ENCODE results near the gene KIRREL3.

The KIRREL3 gene

GRCh38 chr11:126732981-126733380 is 267.6 kb downstream of the KIRREL3 start:
- no peaks in the 10 kb centered on the region for H3K4me1 Mint-ChIP-seq (ENCODE audit: low read depth)
- no peak overlapping the region for H3K27ac Mint-ChIP-seq
- H3K36me3 Mint-ChIP-seq (ENCODE audit: low read depth): no peaks in the 10 kb centered on the region

GRCh38 chr11:126731576-126732142 is 268.9 kb downstream of the KIRREL3 start:
- Mint-ChIP-seq H3K27me3 (peaks cover 16% of the 10 kb centered on the region), H3K36me3 (ENCODE audit: low read depth) (no peaks in the 10 kb centered on the region), H3K9me3 (no peaks in the 10 kb centered on the region), H3K4me1 (ENCODE audit: low read depth) (no peaks in the 10 kb centered on the region), H3K4me3 (no peak overlapping the region), H3K27ac (no peak overlapping the region)
- no peak for DNase-seq

More at GRCh38 chr11:126732981-126733380, 267.6 kb downstream of the KIRREL3 start:
- Mint-ChIP-seq H3K4me3 (no peak overlapping the region), H3K9me3 (no peaks in the 10 kb centered on the region), H3K27me3 (peaks cover 18% of the 10 kb centered on the region)
- no peak for DNase-seq

GRCh38 chr11:126727381-126727780 is 273.2 kb downstream of the KIRREL3 start:
- Mint-ChIP-seq H3K4me1 (ENCODE audit: low read depth) (no peaks in the 10 kb centered on the region), H3K27me3 (peaks cover 13% of the 10 kb centered on the region), H3K36me3 (ENCODE audit: low read depth) (no peaks in the 10 kb centered on the region)

GRCh38 chr11:126725521-126725920 is 275.0 kb downstream of the KIRREL3 start:
- Mint-ChIP-seq H3K36me3 (ENCODE audit: low read depth) (no peaks in the 10 kb centered on the region), H3K4me1 (ENCODE audit: low read depth) (no peaks in the 10 kb centered on the region), H3K27me3 (peaks cover 12% of the 10 kb centered on the region), H3K9me3 (no peaks in the 10 kb centered on the region), H3K4me3 (no peak overlapping the region), H3K27ac (no peak overlapping the region)
- DNase-seq: no peak

More at GRCh38 chr11:126727381-126727780, 273.2 kb downstream of the KIRREL3 start:
- Mint-ChIP-seq H3K27ac (no peak overlapping the region), H3K9me3 (no peaks in the 10 kb centered on the region), H3K4me3 (no peak overlapping the region)
- DNase-seq: no peak

GRCh38 chr11:126725043-126725442 is 275.5 kb downstream of the KIRREL3 start:
- Mint-ChIP-seq H3K36me3 (ENCODE audit: low read depth) (no peaks in the 10 kb centered on the region), H3K9me3 (no peaks in the 10 kb centered on the region), H3K27me3 (peaks cover 9% of the 10 kb centered on the region), H3K4me3 (no peak overlapping the region), H3K27ac (no peak overlapping the region), H3K4me1 (ENCODE audit: low read depth) (no peaks in the 10 kb centered on the region)
- DNase-seq: no peak

- Mint-ChIP-seq H3K27ac (no peak overlapping the region), H3K9me3 (no peaks in the 10 kb centered on the region), H3K36me3 (ENCODE audit: low read depth) (no peaks in the 10 kb centered on the region), H3K4me1 (ENCODE audit: low read depth) (no peaks in the 10 kb centered on the region), H3K4me3 (no peak overlapping the region), H3K27me3 (peaks cover 9% of the 10 kb centered on the region)
- DNase-seq: no peak
Observed at GRCh38 chr11:126723665-126724045, 276.9 kb downstream of the KIRREL3 start.

GRCh38 chr11:126722956-126723664 is 277.5 kb downstream of the KIRREL3 start:
- H3K4me1 Mint-ChIP-seq (ENCODE audit: low read depth): no peaks in the 10 kb centered on the region
- no peak overlapping the region for H3K4me3 Mint-ChIP-seq
- peaks cover 9% of the 10 kb centered on the region for H3K27me3 Mint-ChIP-seq
- no peaks in the 10 kb centered on the region for H3K9me3 Mint-ChIP-seq
- H3K27ac Mint-ChIP-seq: no peak overlapping the region
- DNase-seq: no peak
- no peaks in the 10 kb centered on the region for H3K36me3 Mint-ChIP-seq (ENCODE audit: low read depth)

GRCh38 chr11:126722006-126722736 is 278.4 kb downstream of the KIRREL3 start:
- peaks cover 9% of the 10 kb centered on the region for H3K27me3 Mint-ChIP-seq
- DNase-seq: no peak
- H3K4me1 Mint-ChIP-seq (ENCODE audit: low read depth): no peaks in the 10 kb centered on the region
- no peak overlapping the region for H3K4me3 Mint-ChIP-seq
- no peaks in the 10 kb centered on the region for H3K9me3 Mint-ChIP-seq
- no peak overlapping the region for H3K27ac Mint-ChIP-seq
- H3K36me3 Mint-ChIP-seq (ENCODE audit: low read depth): no peaks in the 10 kb centered on the region

GRCh38 chr11:126720539-126721235 is 279.9 kb downstream of the KIRREL3 start:
- H3K4me1 Mint-ChIP-seq (ENCODE audit: low read depth): no peaks in the 10 kb centered on the region
- no peak overlapping the region for H3K27ac Mint-ChIP-seq
- H3K27me3 Mint-ChIP-seq: peaks cover 9% of the 10 kb centered on the region
- no peaks in the 10 kb centered on the region for H3K9me3 Mint-ChIP-seq
- no peak for DNase-seq
- H3K4me3 Mint-ChIP-seq: no peak overlapping the region
- H3K36me3 Mint-ChIP-seq (ENCODE audit: low read depth): no peaks in the 10 kb centered on the region

GRCh38 chr11:126719740-126720139 is 280.8 kb downstream of the KIRREL3 start:
- Mint-ChIP-seq H3K36me3 (ENCODE audit: low read depth) (no peaks in the 10 kb centered on the region), H3K27me3 (peaks cover 9% of the 10 kb centered on the region), H3K4me1 (ENCODE audit: low read depth) (no peaks in the 10 kb centered on the region), H3K9me3 (no peaks in the 10 kb centered on the region), H3K27ac (no peak overlapping the region), H3K4me3 (no peak overlapping the region)
- no peak for DNase-seq

GRCh38 chr11:126718276-126718675 is 282.3 kb downstream of the KIRREL3 start:
- H3K9me3 Mint-ChIP-seq: no peaks in the 10 kb centered on the region
- H3K4me3 Mint-ChIP-seq: no peak overlapping the region
- no peaks in the 10 kb centered on the region for H3K36me3 Mint-ChIP-seq (ENCODE audit: low read depth)
- H3K4me1 Mint-ChIP-seq (ENCODE audit: low read depth): no peaks in the 10 kb centered on the region
- H3K27ac Mint-ChIP-seq: no peak overlapping the region
- H3K27me3 Mint-ChIP-seq: peaks cover 13% of the 10 kb centered on the region
- DNase-seq: no peak

- Mint-ChIP-seq H3K27me3 (peaks cover 29% of the 10 kb centered on the region), H3K27ac (no peak overlapping the region), H3K36me3 (ENCODE audit: low read depth) (no peaks in the 10 kb centered on the region), H3K9me3 (no peaks in the 10 kb centered on the region), H3K4me1 (ENCODE audit: low read depth) (no peaks in the 10 kb centered on the region), H3K4me3 (no peak overlapping the region)
- no peak for DNase-seq
Observed at GRCh38 chr11:126716456-126717083, 284.0 kb downstream of the KIRREL3 start.

- no peaks in the 10 kb centered on the region for H3K36me3 Mint-ChIP-seq (ENCODE audit: low read depth)
- H3K27me3 Mint-ChIP-seq: peaks cover 37% of the 10 kb centered on the region
- no peak for DNase-seq
- no peak overlapping the region for H3K4me3 Mint-ChIP-seq
- no peaks in the 10 kb centered on the region for H3K4me1 Mint-ChIP-seq (ENCODE audit: low read depth)
- H3K27ac Mint-ChIP-seq: no peak overlapping the region
- H3K9me3 Mint-ChIP-seq: no peaks in the 10 kb centered on the region
Observed at GRCh38 chr11:126713806-126714205, 286.8 kb downstream of the KIRREL3 start.

GRCh38 chr11:126711977-126712625 is 288.5 kb downstream of the KIRREL3 start:
- DNase-seq: no peak
- peaks cover 40% of the 10 kb centered on the region for H3K27me3 Mint-ChIP-seq
- H3K4me3 Mint-ChIP-seq: no peak overlapping the region
- H3K9me3 Mint-ChIP-seq: no peaks in the 10 kb centered on the region
- H3K36me3 Mint-ChIP-seq (ENCODE audit: low read depth): no peaks in the 10 kb centered on the region
- no peaks in the 10 kb centered on the region for H3K4me1 Mint-ChIP-seq (ENCODE audit: low read depth)
- H3K27ac Mint-ChIP-seq: no peak overlapping the region

All from activated T-cell treated with anti-CD3 and anti-CD28 coated beads, Interleukin-2, amount 50 U/mL, for 24 hours (primary cell).